Putamen (tissue), 1 donor: Measurements from ENCODE around the gene USP2.
"Not testable (repeated sequence)": the region's sequence is repeated elsewhere in the genome, so short reads cannot be mapped to it uniquely, and the experiment has no call there.

ENCODE experiments used
- DNase-seq: peaks from one replicate; pipeline ENCODE4 v3.0.0-alpha.2; 2016; ENCODE audit warnings: low spot score

The USP2 gene

GRCh38 chr11:119414321-119414720 is 32.8 kb upstream of the USP2 start:
- no peak for DNase-seq

GRCh38 chr11:119412072-119412471 is 30.6 kb upstream of the USP2 start:
- no peak for DNase-seq

- DNase-seq = no peak
Measured at GRCh38 chr11:119410501-119410900, 29.0 kb upstream of the USP2 start.

GRCh38 chr11:119409731-119410130 is 28.2 kb upstream of the USP2 start:
- DNase-seq = no peak

GRCh38 chr11:119406005-119406404 is 24.5 kb upstream of the USP2 start:
- no peak for DNase-seq

GRCh38 chr11:119405448-119405847 is 24.0 kb upstream of the USP2 start:
- DNase-seq = not testable (repeated sequence)

- no peak for DNase-seq
Measured at GRCh38 chr11:119404872-119405271, 23.4 kb upstream of the USP2 start.

- DNase-seq = no peak
Measured at GRCh38 chr11:119403021-119403420, 21.5 kb upstream of the USP2 start.

GRCh38 chr11:119402470-119402869 is 21.0 kb upstream of the USP2 start:
- no peak for DNase-seq

- DNase-seq = no peak
Measured at GRCh38 chr11:119400860-119401259, 19.4 kb upstream of the USP2 start.

GRCh38 chr11:119397740-119398139 is 16.2 kb upstream of the USP2 start:
- no peak for DNase-seq

- DNase-seq = no peak
Measured at GRCh38 chr11:119396835-119397234, 15.3 kb upstream of the USP2 start.

GRCh38 chr11:119391275-119391674 is 9.8 kb upstream of the USP2 start:
- no peak for DNase-seq

GRCh38 chr11:119389611-119390254 is 8.2 kb upstream of the USP2 start:
- no peak for DNase-seq

- no peak for DNase-seq
Measured at GRCh38 chr11:119388103-119388502, 6.6 kb upstream of the USP2 start.

GRCh38 chr11:119384332-119384731 is 2.8 kb upstream of the USP2 start:
- no peak for DNase-seq

- not testable (repeated sequence) for DNase-seq
Measured at GRCh38 chr11:119382513-119382912, 1.0 kb upstream of the USP2 start.

- DNase-seq = no peak
Measured at GRCh38 chr11:119382101-119382500, 611 bp upstream of the USP2 start.

GRCh38 chr11:119380827-119381180 is 686 bp downstream of the USP2 start:
- no peak for DNase-seq

- DNase-seq = no peak
Measured at GRCh38 chr11:119380160-119380826, 1.2 kb downstream of the USP2 start.

GRCh38 chr11:119378851-119379465 is 2.5 kb downstream of the USP2 start:
- no peak for DNase-seq

GRCh38 chr11:119377961-119378667 is 3.4 kb downstream of the USP2 start:
- DNase-seq = no peak
